SK-N-SH (cell line): ENCODE measurements around the gene SAMM50. TPM values are rescaled to one million over a fixed set of nuclear protein-coding genes. Genes with fewer than 3 reads are reported as not detected.

Experiments
- CTCF ChIA-PET: fragments of 300-600, 350-600 bp; formaldehyde crosslinking; extraction: SDS; loops from one replicate; lab custom pipeline; 2021; lab: Yijun Ruan, JAX
- POLR2A ChIA-PET: fragments of 350-600 bp; sonication (Branson Sonifier 250); formaldehyde crosslinking; extraction: SDS; loops from one replicate; lab custom pipeline; 2020; ENCODE audit warnings: antibody characterized with exemption, inconsistent platforms; lab: Yijun Ruan, JAX
- DNase-seq: peaks from one replicate; pipeline ENCODE4 v3.0.0; 2012
- H2AFZ ChIP-seq: fragments of 200-600 bp; sonication (generic); 2 replicates; pipeline ENCODE4 v1.8.1; 2016; ENCODE audit warnings: antibody characterized with exemption, mild to moderate bottlenecking, low read depth
- H3F3A ChIP-seq: fragments of 200-600 bp; sonication (generic); replicated peaks from 2 replicates; pipeline ENCODE3; 2016; ENCODE audit warnings: antibody characterized with exemption, mild to moderate bottlenecking; ENCODE audit not compliant: insufficient read depth
- H3K27ac ChIP-seq, 2 experiments: fragments of 200-500 bp in 1 of 2; fragments of 200-600 bp in 1 of 2; sonication (Bioruptor generic) in 1 of 2; sonication (generic), shearing (Covaris generic) in 1 of 2; 2 replicates each; pipeline versions ENCODE4 v1.5.1 to v1.6.1; 2014 to 2016; ENCODE audit warnings: low read depth in 2 of 2, inconsistent platforms in 1 of 2, low read length in 1 of 2, mild to moderate bottlenecking in 1 of 2, mixed read lengths in 1 of 2
- H3K27me3 ChIP-seq: fragments of 200-600 bp; sonication (generic), shearing (Covaris generic); 2 replicates; pipeline ENCODE4 v1.6.1; 2016; ENCODE audit warnings: mixed run types; ENCODE audit not compliant: insufficient read depth
- H3K36me3 ChIP-seq, 2 experiments: fragments of 200-500 bp in 1 of 2; fragments of 200-600 bp in 1 of 2; sonication (Bioruptor generic) in 1 of 2; sonication (generic) in 1 of 2; replicated peaks in 1 of 2; 2 replicates each; pipeline versions ENCODE3 to v1.5.1; 2014 to 2016; ENCODE audit warnings: low read length in 1 of 2, mild to moderate bottlenecking in 1 of 2; ENCODE audit not compliant: insufficient read depth in 2 of 2, control insufficient read depth in 1 of 2
- H3K4me1 ChIP-seq, 2 experiments: fragments of 200-500 bp in 1 of 2; fragments of 200-600 bp in 1 of 2; sonication (Bioruptor generic) in 1 of 2; sonication (generic), shearing (Covaris generic) in 1 of 2; 2 replicates each; pipeline versions ENCODE4 v1.5.1 to v1.6.1; 2014 to 2016; ENCODE audit warnings: low read depth in 1 of 2, low read length in 1 of 2, mixed run types in 1 of 2; ENCODE audit not compliant: insufficient read depth in 2 of 2, control insufficient read depth in 1 of 2
- H3K4me2 ChIP-seq: fragments of 200-600 bp; sonication (generic), shearing (Covaris generic); 2 replicates; pipeline ENCODE4 v1.6.1; 2017; ENCODE audit warnings: mixed run types
- H3K4me3 ChIP-seq, 2 experiments: fragments of 200-500 bp in 1 of 2; fragments of 200-600 bp in 1 of 2; sonication (Bioruptor generic) in 1 of 2; sonication (generic), shearing (Covaris generic) in 1 of 2; 2 replicates each; pipeline versions ENCODE4 v1.5.1 to v1.8.1; 2014 to 2016; ENCODE audit warnings: low read depth in 2 of 2, inconsistent platforms in 1 of 2, low read length in 1 of 2, mild to moderate bottlenecking in 1 of 2, mixed read lengths in 1 of 2, moderate library complexity in 1 of 2
- H3K79me2 ChIP-seq: fragments of 200-600 bp; sonication (generic); 2 replicates; pipeline ENCODE4 v1.8.1; 2017; ENCODE audit warnings: mild to moderate bottlenecking; ENCODE audit not compliant: insufficient read depth
- H3K9ac ChIP-seq: fragments of 200-600 bp; sonication (generic); 2 replicates; pipeline ENCODE4 v1.6.1; 2017; ENCODE audit warnings: mixed run types
- H3K9me2 ChIP-seq: fragments of 200-600 bp; sonication (generic); 2 replicates; pipeline ENCODE4 v1.6.1; 2017; ENCODE audit warnings: mixed run types
- H3K9me3 ChIP-seq: fragments of 200-600 bp; sonication (generic); 2 replicates; pipeline ENCODE4 v1.6.1; 2017; ENCODE audit warnings: mixed run types, mild to moderate bottlenecking, moderate library complexity
- H4K20me1 ChIP-seq: fragments of 200-600 bp; sonication (generic); 2 replicates; pipeline ENCODE4 v1.6.1; 2017; ENCODE audit warnings: mild to moderate bottlenecking, mixed run types; ENCODE audit not compliant: insufficient read depth
- CHD2 ChIP-seq: fragments of 150-350 bp; IDR thresholded peaks from 2 replicates; pipeline ENCODE4 v1.6.1; 2018; ENCODE audit warnings: low read length; ENCODE audit not compliant: partially characterized antibody
- ELF1 ChIP-seq: IDR thresholded peaks from 2 replicates; pipeline ENCODE4 v1.4.0; 2012
- EP300 ChIP-seq, 2 experiments: IDR thresholded peaks; 2 replicates each; pipeline versions ENCODE4 v1.4.0 to v1.6.1; 2012; ENCODE audit warnings: borderline replicate concordance in 1 of 2, low read depth in 1 of 2, low read length in 1 of 2
- EZH2phosphoT487 ChIP-seq: fragments of 200-600 bp; sonication (generic); IDR thresholded peaks from 2 replicates; pipeline ENCODE4 v1.6.1; 2017; ENCODE audit warnings: low read depth, mixed run types, mild to moderate bottlenecking, antibody characterized with exemption, moderate library complexity, borderline replicate concordance
- FOXJ3 ChIP-seq: sonication (generic); formaldehyde crosslinking; IDR thresholded peaks from 2 replicates; pipeline ENCODE4 v1.5.1; 2020; ENCODE audit warnings: mild to moderate bottlenecking, missing genetic modification reagents
- GABPA ChIP-seq: IDR thresholded peaks from 2 replicates; pipeline ENCODE4 v1.4.0; 2012; ENCODE audit warnings: low read depth, mild to moderate bottlenecking
- GATA2 ChIP-seq: sonication (generic); formaldehyde crosslinking; IDR thresholded peaks from 2 replicates; pipeline ENCODE4 v1.5.0; 2020; ENCODE audit warnings: mild to moderate bottlenecking, missing genetic modification reagents
- IRF3 ChIP-seq: fragments of 150-350 bp; IDR thresholded peaks from 2 replicates; pipeline ENCODE4 v1.6.1; 2016; ENCODE audit warnings: mild to moderate bottlenecking, low read depth, low read length
- JUND ChIP-seq: IDR thresholded peaks from 2 replicates; pipeline ENCODE4 v1.4.0; 2012
- NFIC ChIP-seq: IDR thresholded peaks from 2 replicates; pipeline ENCODE4 v1.4.0; 2012; ENCODE audit warnings: borderline replicate concordance
- RAD21 ChIP-seq: IDR thresholded peaks from 2 replicates; pipeline ENCODE4 v1.6.1; 2012; ENCODE audit warnings: mild to moderate bottlenecking, low read length
- SIN3A ChIP-seq: IDR thresholded peaks from 2 replicates; pipeline ENCODE4 v1.6.1; 2012; ENCODE audit warnings: low read depth, mild to moderate bottlenecking, low read length, moderate library complexity, borderline replicate concordance
- SMC3 ChIP-seq: IDR thresholded peaks from 2 replicates; pipeline ENCODE4 v1.6.1; 2012; ENCODE audit warnings: low read depth, low read length, improper control_type of control experiment
- TAF1 ChIP-seq: IDR thresholded peaks from 2 replicates; pipeline ENCODE4 v1.6.1; 2012; ENCODE audit warnings: low read depth, mild to moderate bottlenecking, low read length, moderate library complexity, borderline replicate concordance
- USF1 ChIP-seq: IDR thresholded peaks from 2 replicates; pipeline ENCODE4 v1.4.0; 2012; ENCODE audit warnings: low read depth, borderline replicate concordance
- USF2 ChIP-seq: fragments of 150-350 bp; IDR thresholded peaks from 2 replicates; pipeline ENCODE4 v1.6.1; 2017; ENCODE audit warnings: antibody characterized with exemption, low read length, low read depth, borderline replicate concordance
- YY1 ChIP-seq: IDR thresholded peaks from 2 replicates; pipeline ENCODE4 v1.4.0; 2012; ENCODE audit warnings: low read depth, mild to moderate bottlenecking
- WGBS: methylation state at CpG from one replicate; pipeline ENCODE4 v1.1.6; 2017; ENCODE audit warnings: low lambda C conversion rate; 5-methylcytosine and 5-hydroxymethylcytosine counted together
- polyA plus RNA-seq, 3 experiments: library from polyadenylated mRNA; depleted of rRNA; stranded (reverse); fragments of >200 nt; gene quantifications; 2 replicates each; pipeline ENCODE4 v1.2.3, GENCODE V29; 2012

The SAMM50 gene
- polyA plus RNA-seq, 1 of the 3 experiments (the other 2 are of a cell fraction), result 49.6 TPM

GRCh38 chr22:44018594-44018993 is 63.4 kb downstream of the SAMM50 start:
- no peaks in the 10 kb centered on the region for H3K36me3 ChIP-seq
- no peak for TF ChIP-seq RAD21
- TF ChIP-seq GABPA, result no peak
- TF ChIP-seq CHD2, result no peak
- no peak for TF ChIP-seq SIN3A
- no peak for TF ChIP-seq FOXJ3 (CRISPR knock-in tag)
- no peak for TF ChIP-seq ELF1
- no peak for TF ChIP-seq TAF1
- no peak for TF ChIP-seq YY1
- no peak for TF ChIP-seq SMC3
- TF ChIP-seq USF2, result no peak
- no peak for TF ChIP-seq IRF3
- no peak for TF ChIP-seq USF1
- no peak for TF ChIP-seq EP300 (IDR thresholded peaks at IDR 0.05; ENCODE audit: borderline replicate concordance in 1 of 2, low read depth in 1 of 2, low read length in 1 of 2)
- no peaks in the 10 kb centered on the region for H3K9me2 ChIP-seq
- POLR2A ChIA-PET, result no interaction called here
- no peak for DNase-seq
- peaks cover 2 to 11% of the 10 kb centered on the region in 2 experiments; a peak in 2 of 4 replicates for H3K4me1 ChIP-seq
- H3K27ac ChIP-seq, result no peak overlapping the region
- WGBS, result 97% methylated on average over 9 of the region's 9 CpGs
- no peaks in the 10 kb centered on the region for H3K27me3 ChIP-seq
- H3K4me3 ChIP-seq, result no peak overlapping the region
- H4K20me1 ChIP-seq, result no peaks in the 10 kb centered on the region
- CTCF ChIA-PET, result interaction anchor here (0.6 kb wide), 1 partner anchor 328 kb away, joined by 3 read pairs; no protein-coding TSS in a partner anchor
- H3F3A ChIP-seq, result peaks cover 20% of the 10 kb centered on the region
- H3K9ac ChIP-seq, result no peak overlapping the region
- no peak overlapping the region for H3K4me2 ChIP-seq
- no peak overlapping the region for H2AFZ ChIP-seq
- H3K9me3 ChIP-seq, result no peaks in the 10 kb centered on the region
- peaks cover 11% of the 10 kb centered on the region; the same call in 1 of the 2 replicates for H3K79me2 ChIP-seq

GRCh38 chr22:44019416-44019815 is 64.2 kb downstream of the SAMM50 start:
- H2AFZ ChIP-seq, result no peak overlapping the region
- DNase-seq, result no peak
- H3K9me2 ChIP-seq, result no peaks in the 10 kb centered on the region
- H3F3A ChIP-seq, result peaks cover 20% of the 10 kb centered on the region
- POLR2A ChIA-PET, result no interaction called here
- H3K4me2 ChIP-seq, result no peak overlapping the region
- H3K36me3 ChIP-seq, result no peaks in the 10 kb centered on the region
- H3K27ac ChIP-seq, result no peak overlapping the region
- CTCF ChIA-PET, result interaction anchor here (0.6 kb wide), 1 partner anchor 26 kb away, joined by 4 read pairs; no protein-coding TSS in a partner anchor
- H3K79me2 ChIP-seq, result peaks cover 14% of the 10 kb centered on the region; the same call in 1 of the 2 replicates
- peaks cover 5 to 11% of the 10 kb centered on the region in 2 experiments; a peak in 2 of 4 replicates for H3K4me1 ChIP-seq
- 98% methylated on average over 8 of the region's 10 CpGs for WGBS
- H4K20me1 ChIP-seq, result no peaks in the 10 kb centered on the region
- H3K9ac ChIP-seq, result no peak overlapping the region
- H3K4me3 ChIP-seq, result no peak overlapping the region
- H3K27me3 ChIP-seq, result no peaks in the 10 kb centered on the region
- no peaks in the 10 kb centered on the region for H3K9me3 ChIP-seq
- no peak for TF ChIP-seq NFIC
- no peak for TF ChIP-seq SIN3A
- no peak for TF ChIP-seq JUND
- no peak for TF ChIP-seq EZH2phosphoT487
- no peak for TF ChIP-seq GATA2
